GM18498 (cell line): ENCODE measurements around the gene CDH23.

Experiments used
- ATAC-seq: cut with Tn5 transposase; IDR thresholded peaks from one replicate; pipeline ENCODE4 v1.9.1; 2021; ENCODE audit warnings: mild to moderate bottlenecking, moderate library complexity; ENCODE audit not compliant: unreplicated experiment

Gene CDH23

DNA sequence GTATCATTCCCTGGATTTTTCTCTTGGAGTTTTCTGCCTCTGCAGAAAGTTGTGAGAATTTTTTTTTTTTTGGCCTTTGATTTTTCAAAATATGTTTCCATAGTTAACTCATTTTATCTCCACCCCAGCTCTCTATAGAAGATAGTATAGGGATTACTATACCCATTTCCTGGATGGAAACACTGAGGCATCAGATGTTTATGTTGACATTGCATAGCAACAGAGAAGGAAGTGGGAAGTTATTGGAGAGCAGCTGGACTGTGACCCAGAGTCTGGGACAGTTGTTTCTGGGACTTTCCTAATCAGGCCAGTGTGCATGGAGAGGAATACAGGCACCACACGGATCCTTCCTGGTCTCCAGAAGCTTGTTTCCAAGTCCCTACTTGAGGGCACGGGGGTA is 158.0 kb downstream of the CDH23 start:
- ATAC-seq: no peak

- ATAC-seq: no peak
Measured at GRCh38 chr10:71555087-71555723, 158.5 kb downstream of the CDH23 start.

DNA sequence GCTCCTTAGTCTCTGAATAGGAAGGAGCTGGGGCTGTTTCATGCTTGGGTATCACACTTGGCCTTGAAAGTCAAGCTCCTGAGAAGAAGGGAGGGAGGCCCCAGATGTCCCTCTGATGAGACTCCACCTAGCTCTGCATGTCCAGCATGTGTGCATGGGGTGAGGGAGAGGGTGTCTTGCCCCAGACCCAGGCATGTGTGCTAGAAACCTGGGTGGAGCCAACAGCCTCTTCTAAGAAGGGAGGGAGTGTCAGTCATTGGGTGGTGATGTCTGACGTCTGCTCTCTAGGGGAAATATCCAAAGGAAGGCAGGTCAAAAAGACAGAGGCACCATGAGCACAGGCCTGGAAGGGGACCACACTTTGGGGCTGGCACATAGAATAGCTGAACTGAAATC is 159.0 kb downstream of the CDH23 start:
- no peak for ATAC-seq

- no peak for ATAC-seq
Measured at GRCh38 chr10:71558991-71559390, 162.3 kb downstream of the CDH23 start.

DNA sequence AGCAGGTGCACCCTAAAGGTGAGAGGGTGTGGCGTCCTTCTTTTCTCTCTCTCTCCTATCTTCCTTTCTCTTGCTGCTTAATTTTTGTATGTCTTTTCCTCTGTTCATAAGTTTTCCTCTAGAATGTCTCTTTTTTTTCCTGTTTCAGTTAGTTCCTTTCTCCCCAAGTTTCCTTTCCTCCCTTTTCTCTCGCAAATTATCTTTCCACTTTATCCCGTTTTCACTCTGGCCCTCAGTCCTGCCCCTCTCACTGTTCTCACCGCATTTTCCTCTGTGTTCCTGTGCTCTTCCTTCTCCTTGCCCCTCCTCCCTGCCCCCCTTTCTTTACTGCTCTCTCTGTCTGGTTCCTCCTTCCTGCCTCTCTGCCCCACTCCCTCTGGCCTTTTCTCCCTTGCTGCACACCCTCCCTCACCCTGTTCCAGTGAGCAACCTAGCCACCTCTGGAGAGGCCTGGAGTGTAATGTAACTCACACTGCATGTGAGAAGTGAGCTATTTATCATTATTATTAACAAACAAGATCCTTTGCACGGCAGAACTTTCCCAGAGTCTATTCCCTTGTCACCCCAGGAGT is 164.4 kb downstream of the CDH23 start:
- ATAC-seq: no peak

GRCh38 chr10:71562181-71562580 is 165.5 kb downstream of the CDH23 start:
- ATAC-seq: no peak

DNA sequence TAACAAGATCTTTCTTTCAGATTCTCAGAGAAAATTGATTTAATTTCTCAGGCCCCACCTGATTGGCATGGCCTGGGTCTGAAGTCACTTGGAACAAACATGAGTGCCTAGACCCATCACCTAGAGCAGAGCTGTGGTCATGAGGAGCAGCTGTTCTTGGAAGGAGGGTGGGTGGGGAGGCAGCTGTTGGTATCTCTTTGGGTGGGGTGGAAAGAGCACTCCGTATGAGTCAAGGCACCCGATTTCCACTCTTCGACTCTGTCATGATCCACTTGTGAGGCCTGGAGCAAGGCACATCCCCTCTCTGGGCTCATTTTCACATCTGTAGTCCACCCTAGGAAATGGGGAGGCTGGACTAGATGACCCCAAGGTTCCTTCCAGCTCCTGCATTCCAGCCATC is 166.2 kb downstream of the CDH23 start:
- ATAC-seq: no peak

DNA sequence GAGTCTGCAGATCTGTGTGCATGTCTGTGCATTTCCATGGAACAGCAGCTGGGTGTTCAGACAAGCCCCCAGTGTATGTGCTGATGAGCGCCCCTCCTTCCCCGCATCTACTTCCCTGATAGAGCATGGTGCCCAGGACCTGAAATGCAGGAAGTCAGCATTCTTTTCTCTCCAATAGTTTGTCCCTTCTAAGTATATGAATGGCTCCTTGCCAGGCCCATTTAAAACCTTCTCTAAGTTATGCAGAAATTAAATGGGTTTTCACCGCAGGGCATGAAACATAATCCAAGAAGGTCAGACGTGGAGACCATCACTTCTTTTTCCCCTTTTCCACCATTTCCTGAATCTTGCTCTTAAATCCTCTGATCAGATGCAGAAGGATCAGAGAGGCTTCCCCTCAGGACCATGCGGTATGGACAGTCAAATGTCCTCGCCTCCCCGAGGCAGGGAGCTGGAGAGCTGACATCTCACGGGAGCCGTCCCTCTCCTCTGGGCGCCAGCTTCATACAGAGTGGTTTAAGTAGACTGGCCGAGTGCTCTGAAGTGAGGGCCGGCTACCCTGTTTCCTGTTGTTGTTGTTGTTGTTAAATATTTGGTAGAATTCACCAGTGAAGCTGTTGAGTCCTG is 167.6 kb downstream of the CDH23 start:
- no peak for ATAC-seq

GRCh38 chr10:71565284-71566000 is 168.7 kb downstream of the CDH23 start:
- no peak for ATAC-seq

DNA sequence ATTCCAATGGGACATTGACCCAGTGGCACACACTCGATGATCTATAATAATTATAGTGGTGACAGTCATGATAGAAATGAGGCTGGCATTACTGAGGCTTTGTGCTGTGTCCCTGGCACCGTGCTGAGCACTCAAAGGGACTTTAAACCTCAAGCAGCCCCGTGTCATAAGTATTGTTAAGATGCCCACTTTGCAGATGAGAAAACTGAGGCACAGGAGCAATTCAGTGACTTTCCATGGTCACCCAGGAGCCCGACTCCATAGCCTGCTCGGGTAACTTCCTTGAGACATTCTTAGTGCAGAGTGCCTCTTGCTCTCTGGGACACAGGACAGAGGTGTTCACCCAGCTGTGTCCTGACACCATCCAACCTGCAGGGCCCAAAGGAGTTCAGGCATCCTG is 170.3 kb downstream of the CDH23 start:
- no peak for ATAC-seq

GRCh38 chr10:71568896-71569492 is 172.3 kb downstream of the CDH23 start:
- no peak for ATAC-seq

DNA sequence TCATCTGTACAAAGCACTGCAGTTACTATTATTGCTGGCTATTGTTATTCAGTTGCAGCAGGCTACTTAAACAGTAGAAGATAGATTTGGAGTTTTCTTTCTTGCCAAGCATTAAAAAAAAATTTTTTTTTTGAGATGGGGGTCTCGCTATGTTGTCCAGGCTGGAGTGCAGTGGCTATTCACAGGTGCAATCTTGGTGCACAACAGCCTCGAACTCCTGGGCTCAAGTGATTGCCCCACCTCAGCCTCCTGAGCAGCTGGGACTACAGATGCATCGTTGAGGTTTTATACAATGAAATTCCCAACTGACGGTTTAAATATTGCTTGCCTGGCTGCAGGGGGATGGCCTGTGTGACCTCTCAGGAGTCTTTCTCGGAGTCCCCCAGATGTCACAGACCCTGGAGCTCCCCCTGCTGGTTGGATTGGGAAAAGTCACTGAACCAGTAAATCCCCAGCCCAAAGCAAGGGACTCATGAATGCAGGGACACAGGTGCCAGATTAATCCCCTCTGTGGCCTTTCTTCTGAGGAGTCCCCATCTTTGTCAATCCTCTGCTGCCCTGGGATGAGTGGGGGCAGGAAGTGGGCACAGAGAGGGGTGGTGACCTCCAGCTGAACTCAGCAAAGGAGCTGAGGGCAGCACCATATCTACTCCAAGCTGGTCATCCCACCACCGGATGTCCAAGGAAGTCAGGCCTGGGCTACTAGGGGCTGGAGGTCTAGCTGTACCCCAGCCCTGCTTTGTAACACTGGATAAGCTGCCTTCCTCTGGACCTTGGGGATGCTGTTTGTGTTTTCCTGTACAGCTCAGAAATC is 173.3 kb downstream of the CDH23 start:
- ATAC-seq: no peak

DNA sequence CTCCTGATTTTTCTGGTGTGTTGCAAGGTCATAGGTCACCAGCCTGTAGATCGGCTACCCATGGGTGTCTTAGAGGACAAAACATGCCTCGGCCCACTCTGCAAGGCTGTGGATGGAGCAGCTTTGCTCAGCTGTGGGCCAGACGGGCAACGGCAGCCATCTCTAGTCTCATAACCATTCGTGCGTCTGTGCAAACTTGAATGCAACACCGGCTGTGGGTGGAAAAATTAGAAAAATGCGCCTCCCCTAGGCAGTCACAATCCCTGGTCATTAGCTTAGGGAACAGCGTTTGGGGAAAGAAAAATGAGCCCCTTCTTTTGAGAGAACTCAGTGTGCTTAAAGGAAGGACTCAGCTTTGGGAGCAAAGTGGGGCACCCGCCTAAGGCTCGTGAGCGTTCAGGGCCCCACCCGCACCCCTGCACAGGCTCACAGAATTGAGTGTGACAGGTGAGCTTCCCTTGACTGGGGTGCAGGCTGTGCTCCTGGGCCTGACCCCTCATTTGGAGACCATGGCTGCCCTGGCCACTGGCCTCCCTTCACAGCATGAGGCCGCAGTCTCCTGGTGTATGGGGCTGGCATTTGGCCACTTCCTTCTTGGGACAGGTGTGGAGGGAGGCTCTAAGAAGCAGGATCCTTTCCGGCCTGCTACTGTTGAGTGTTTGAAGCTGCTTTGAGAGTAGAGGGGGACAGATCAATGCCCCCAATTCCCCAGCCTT is 174.9 kb downstream of the CDH23 start:
- ATAC-seq: no peak

DNA sequence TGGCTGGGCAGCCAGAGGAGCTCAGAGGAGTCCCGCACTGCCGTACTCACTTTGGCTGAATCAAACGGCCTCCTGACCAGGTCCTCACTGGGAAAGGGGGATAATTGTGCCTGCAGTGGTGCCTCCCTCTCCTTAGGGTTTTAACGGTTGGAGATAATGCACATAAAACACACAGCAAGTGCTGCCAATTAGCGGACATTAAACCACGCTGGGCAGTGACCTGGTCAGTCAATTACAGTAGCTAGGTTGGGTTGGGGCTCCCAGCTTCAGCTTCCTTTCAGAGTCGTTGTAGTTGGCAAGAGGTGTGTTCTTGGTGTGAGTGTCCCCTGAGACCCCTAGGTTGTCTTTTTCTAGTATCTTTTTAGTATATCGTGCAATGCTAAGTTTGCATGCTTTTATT is 176.2 kb downstream of the CDH23 start:
- ATAC-seq: no peak

GRCh38 chr10:71573562-71574518 is 177.1 kb downstream of the CDH23 start:
- ATAC-seq: no peak

- no peak for ATAC-seq
Measured at GRCh38 chr10:71575451-71575850, 178.7 kb downstream of the CDH23 start.

DNA sequence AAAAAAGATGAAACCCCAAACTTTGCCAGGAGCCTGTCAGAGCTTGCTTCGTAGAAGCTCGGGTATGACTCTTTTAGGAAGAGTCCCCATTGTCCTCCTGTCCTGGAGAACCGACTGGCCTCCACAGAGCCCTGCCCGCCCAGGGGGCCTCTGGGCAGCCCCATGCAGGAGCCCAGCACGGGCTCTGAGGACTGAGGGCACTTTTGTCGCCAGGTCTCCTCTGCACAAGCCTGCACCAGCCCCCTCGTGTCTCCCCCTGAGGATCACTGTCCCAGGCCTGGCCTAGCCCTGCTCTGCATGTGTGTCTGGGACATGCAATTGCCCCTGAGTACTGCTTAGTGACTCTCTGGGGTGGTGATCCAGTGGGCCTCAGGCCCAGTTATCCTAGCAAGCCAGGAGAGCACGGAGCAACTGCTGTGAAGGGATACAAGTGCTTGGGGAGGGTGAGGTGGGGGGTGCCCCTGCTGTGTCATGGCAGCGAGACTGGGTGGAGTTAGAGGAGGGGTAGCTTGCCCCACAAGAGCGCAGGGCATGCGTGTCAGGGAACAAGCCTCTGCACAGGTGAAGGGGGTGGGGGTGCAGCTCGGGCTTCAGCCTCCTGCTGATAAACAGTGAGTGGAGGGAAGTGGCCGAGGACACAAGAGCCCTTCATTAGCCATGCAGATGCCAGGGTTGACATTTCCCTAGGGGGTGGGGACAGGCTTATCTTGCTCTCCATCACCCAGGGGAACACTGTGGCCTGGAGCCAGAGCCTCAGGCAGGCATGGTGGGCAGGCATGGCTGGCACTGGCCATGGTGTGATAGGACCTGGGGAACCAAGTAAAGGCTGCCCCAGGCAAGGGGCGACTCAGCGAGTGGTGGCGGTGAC is 179.4 kb downstream of the CDH23 start:
- ATAC-seq: no peak

GRCh38 chr10:71576842-71577241 is 180.1 kb downstream of the CDH23 start:
- ATAC-seq: no peak
